Mesenchymal stem cell (in vitro differentiated cells and primary cell): Measurements from ENCODE around the gene KRTAP1-3.
A peak's percentile ranks its signal among the peaks of the same experiment; 100 is the strongest.
"Not testable (repeated sequence)": the region's sequence is repeated elsewhere in the genome, so short reads cannot be mapped to it uniquely, and the experiment has no call there.

Source experiments
- DNase-seq: peaks from one replicate; pipeline ENCODE4 v3.0.0-alpha.2; 2013
- H2AFZ ChIP-seq: one replicate; pipeline ENCODE4 v1.6.1; 2013; ENCODE audit warnings: low read depth, mild to moderate bottlenecking, control low read depth, inconsistent platforms, low read length, moderate library complexity
- H2AK5ac ChIP-seq: 2 replicates; pipeline ENCODE4 v1.6.1; 2013; ENCODE audit warnings: low read length, moderate library complexity, mild to moderate bottlenecking, inconsistent platforms; ENCODE audit not compliant: severe bottlenecking
- H2BK120ac ChIP-seq: one replicate; pipeline ENCODE4 v1.6.1; 2013; ENCODE audit warnings: low read depth, mild to moderate bottlenecking, inconsistent platforms, low read length, moderate library complexity
- H2BK12ac ChIP-seq, 2 experiments: one replicate each; pipeline ENCODE4 v1.6.1; 2013; ENCODE audit warnings: inconsistent platforms in 2 of 2, low read length in 2 of 2, mild to moderate bottlenecking in 2 of 2, moderate library complexity in 2 of 2, control low read depth in 1 of 2
- H2BK15ac ChIP-seq: one replicate; pipeline ENCODE4 v1.6.1; 2013; ENCODE audit warnings: mild to moderate bottlenecking, low read depth, inconsistent platforms; ENCODE audit not compliant: poor library complexity, severe bottlenecking
- H2BK5ac ChIP-seq: 2 replicates; pipeline ENCODE4 v1.6.1; 2013; ENCODE audit warnings: low read depth, mild to moderate bottlenecking, low read length, control low read depth, inconsistent platforms; ENCODE audit not compliant: poor library complexity, severe bottlenecking
- H3K14ac ChIP-seq, 2 experiments: one replicate each; pipeline ENCODE4 v1.6.1; 2013; ENCODE audit warnings: inconsistent platforms in 2 of 2, low read length in 2 of 2, control low read depth in 1 of 2, mild to moderate bottlenecking in 1 of 2, moderate library complexity in 1 of 2
- H3K18ac ChIP-seq, 2 experiments: one replicate each; pipeline ENCODE4 v1.6.1; 2013; ENCODE audit warnings: inconsistent platforms in 2 of 2, low read length in 2 of 2, control low read depth in 1 of 2, low read depth in 1 of 2, mild to moderate bottlenecking in 1 of 2
- H3K23ac ChIP-seq, 2 experiments: one replicate each; pipeline ENCODE4 v1.6.1; 2013; ENCODE audit warnings: inconsistent platforms in 2 of 2, low read length in 2 of 2, mild to moderate bottlenecking in 2 of 2, moderate library complexity in 2 of 2, control low read depth in 1 of 2
- H3K27ac ChIP-seq: 2 replicates; pipeline ENCODE4 v1.5.1; 2013; ENCODE audit warnings: mild to moderate bottlenecking, moderate library complexity, low read length, control low read depth, inconsistent platforms; ENCODE audit not compliant: poor library complexity, severe bottlenecking
- H3K27me3 ChIP-seq, 2 experiments: 2 replicates each; pipeline versions ENCODE4 v1.6.1 to v1.7.0; 2013; ENCODE audit warnings: low read length in 2 of 2, mild to moderate bottlenecking in 2 of 2, moderate library complexity in 2 of 2, control low read depth in 1 of 2, inconsistent platforms in 1 of 2; ENCODE audit not compliant: control insufficient read depth in 1 of 2, insufficient read depth in 1 of 2
- H3K36me3 ChIP-seq, 2 experiments: 2 replicates each; pipeline versions ENCODE4 v1.6.1 to v1.7.0; 2013; ENCODE audit warnings: low read length in 2 of 2, control low read depth in 1 of 2, inconsistent platforms in 1 of 2, low read depth in 1 of 2, mild to moderate bottlenecking in 1 of 2; ENCODE audit not compliant: insufficient read depth in 2 of 2, control insufficient read depth in 1 of 2
- H3K4ac ChIP-seq, 2 experiments: one replicate each; pipeline ENCODE4 v1.6.1; 2013; ENCODE audit warnings: inconsistent platforms in 2 of 2, low read length in 2 of 2, mild to moderate bottlenecking in 2 of 2, moderate library complexity in 2 of 2, control low read depth in 1 of 2, low read depth in 1 of 2
- H3K4me1 ChIP-seq: 2 replicates; pipeline ENCODE4 v1.6.1; 2013; ENCODE audit warnings: low read depth, low read length, control low read depth; ENCODE audit not compliant: control insufficient read depth, insufficient read depth
- H3K4me2 ChIP-seq: 2 replicates; pipeline ENCODE4 v1.6.1; 2013; ENCODE audit warnings: low read length, mild to moderate bottlenecking, inconsistent platforms; ENCODE audit not compliant: poor library complexity, severe bottlenecking
- H3K4me3 ChIP-seq, 2 experiments: 2 replicates each; pipeline versions ENCODE4 v1.5.1 to v1.7.0; 2013; ENCODE audit warnings: low read length in 2 of 2, mild to moderate bottlenecking in 2 of 2, control low read depth in 1 of 2, low read depth in 1 of 2; ENCODE audit not compliant: insufficient read depth in 1 of 2
- H3K79me1 ChIP-seq: replicated peaks from 2 replicates; pipeline ENCODE4 v1.6.1; 2013; ENCODE audit warnings: mild to moderate bottlenecking, control low read depth, low read length, inconsistent platforms; ENCODE audit not compliant: poor library complexity, severe bottlenecking
- H3K9ac ChIP-seq: 2 replicates; pipeline ENCODE4 v1.7.0; 2013; ENCODE audit warnings: mild to moderate bottlenecking, low read length, moderate library complexity
- H3K9me3 ChIP-seq: 2 replicates; pipeline ENCODE4 v1.7.0; 2013; ENCODE audit warnings: mild to moderate bottlenecking, low read length; ENCODE audit not compliant: control insufficient read depth
- H4K8ac ChIP-seq: one replicate; pipeline ENCODE4 v1.6.1; 2013; ENCODE audit warnings: inconsistent platforms, mild to moderate bottlenecking, low read length, moderate library complexity
- H4K91ac ChIP-seq: one replicate; pipeline ENCODE4 v1.6.1; 2013; ENCODE audit warnings: mild to moderate bottlenecking, low read length, inconsistent platforms
- WGBS: methylation state at CpG from one replicate; pipeline ENCODE4 v1.1.7; 2013; ENCODE audit warnings: mixed read lengths; 5-methylcytosine and 5-hydroxymethylcytosine counted together

KRTAP1-3 gene

GRCh38 chr17:41046735-41047465 lies 12.2 kb upstream of the KRTAP1-3 start, which contains the start of gene KRTAP2-1:
Gene KRTAP2-1 (minus strand): TSS chr17:41047316. CDS start chr17:41047267, 49 bp downstream.
- H3K18ac ChIP-seq, DNase-seq, H4K91ac ChIP-seq, H2AK5ac ChIP-seq, H2AFZ ChIP-seq, H3K36me3 ChIP-seq, H3K23ac ChIP-seq, H2BK120ac ChIP-seq, H3K14ac ChIP-seq, H3K9ac ChIP-seq, H3K4ac ChIP-seq, H3K9me3 ChIP-seq, H3K4me1 ChIP-seq, H2BK5ac ChIP-seq, H3K27me3 ChIP-seq, H2BK12ac ChIP-seq, H2BK15ac ChIP-seq, H4K8ac ChIP-seq, H3K79me1 ChIP-seq, H3K4me2 ChIP-seq, H3K4me3 ChIP-seq: not testable (repeated sequence)
- 93% methylated on average over 3 of the region's 33 CpGs for WGBS
- peak within 1 kb of the TSS; percentile 57 for H3K27ac ChIP-seq

GRCh38 chr17:41042953-41043352 lies 8.3 kb upstream of the KRTAP1-3 start:
- Histone ChIP-seq H2BK15ac (no peak overlapping the region), H3K14ac (no peak overlapping the region), H2BK5ac (no peak overlapping the region), H2AK5ac (no peak overlapping the region), H3K27me3 (no peaks in the 10 kb centered on the region), H3K9ac (no peak overlapping the region), H2BK12ac (no peak overlapping the region), H3K4me2 (no peak overlapping the region), H3K79me1 (no peaks in the 10 kb centered on the region), H3K27ac (no peak overlapping the region), H3K4me3 (no peak overlapping the region), H3K4ac (no peak overlapping the region), H4K8ac (no peak overlapping the region), H2AFZ (no peak overlapping the region), H3K9me3 (peaks cover 3% of the 10 kb centered on the region), H3K36me3 (no peaks in the 10 kb centered on the region), H2BK120ac (no peak overlapping the region), H3K23ac (no peak overlapping the region), H4K91ac (no peak overlapping the region), H3K4me1 (peaks cover 9% of the 10 kb centered on the region), H3K18ac (no peak overlapping the region)
- no CpG with 5 or more reads among the region's 1 CpG for WGBS
- DNase-seq: no peak

GRCh38 chr17:41040783-41041571 lies 6.3 kb upstream of the KRTAP1-3 start, which contains the start of gene KRTAP1-1:
Gene KRTAP1-1 (minus strand): TSS chr17:41041450. CDS start chr17:41041397, 53 bp downstream.
- not testable (repeated sequence) for H3K4ac ChIP-seq, H2BK120ac ChIP-seq, H3K14ac ChIP-seq, H4K91ac ChIP-seq, H2AFZ ChIP-seq, H3K9ac ChIP-seq, H3K4me1 ChIP-seq, H3K27ac ChIP-seq, H4K8ac ChIP-seq, H3K79me1 ChIP-seq, H3K18ac ChIP-seq, H3K27me3 ChIP-seq, H3K36me3 ChIP-seq, H3K9me3 ChIP-seq, H3K23ac ChIP-seq, H2AK5ac ChIP-seq, H3K4me2 ChIP-seq, H3K4me3 ChIP-seq, H2BK12ac ChIP-seq, DNase-seq, H2BK15ac ChIP-seq, H2BK5ac ChIP-seq
- 88% methylated on average over 12 of the region's 14 CpGs for WGBS

GRCh38 chr17:41037853-41038350 lies 3.2 kb upstream of the KRTAP1-3 start:
- DNase-seq: no peak
- H2AK5ac ChIP-seq: no peak overlapping the region
- H3K4ac ChIP-seq: no peak overlapping the region
- 56% methylated on average over 1 of the region's 2 CpGs for WGBS
- H2BK5ac ChIP-seq: no peak overlapping the region
- no peak overlapping the region for H3K4me3 ChIP-seq
- no peak overlapping the region for H4K8ac ChIP-seq
- no peak overlapping the region for H3K27ac ChIP-seq
- no peak overlapping the region for H3K4me2 ChIP-seq
- H3K18ac ChIP-seq: no peak overlapping the region
- no peak overlapping the region for H3K14ac ChIP-seq
- peaks cover under 1% of the 10 kb centered on the region for H3K9me3 ChIP-seq
- H3K9ac ChIP-seq: no peak overlapping the region
- no peak overlapping the region for H4K91ac ChIP-seq
- no peak overlapping the region for H2BK12ac ChIP-seq
- peaks cover 7% of the 10 kb centered on the region for H3K4me1 ChIP-seq
- no peaks in the 10 kb centered on the region for H3K27me3 ChIP-seq
- H2BK120ac ChIP-seq: no peak overlapping the region
- no peaks in the 10 kb centered on the region for H3K36me3 ChIP-seq
- H2AFZ ChIP-seq: no peak overlapping the region
- H2BK15ac ChIP-seq: no peak overlapping the region
- no peak overlapping the region for H3K23ac ChIP-seq
- no peaks in the 10 kb centered on the region for H3K79me1 ChIP-seq
